Middle frontal gyrus (tissue), 1 donor: Measurements from ENCODE around the gene ELP4.
"Not testable (repeated sequence)": the region's sequence is repeated elsewhere in the genome, so short reads cannot be mapped to it uniquely, and the experiment has no call there.

Experiments
- DNase-seq: peaks from one replicate; pipeline ENCODE4 v3.0.0-alpha.2; 2015; ENCODE audit warnings: low spot score; ENCODE audit errors: extremely low spot score

The ELP4 gene

DNA sequence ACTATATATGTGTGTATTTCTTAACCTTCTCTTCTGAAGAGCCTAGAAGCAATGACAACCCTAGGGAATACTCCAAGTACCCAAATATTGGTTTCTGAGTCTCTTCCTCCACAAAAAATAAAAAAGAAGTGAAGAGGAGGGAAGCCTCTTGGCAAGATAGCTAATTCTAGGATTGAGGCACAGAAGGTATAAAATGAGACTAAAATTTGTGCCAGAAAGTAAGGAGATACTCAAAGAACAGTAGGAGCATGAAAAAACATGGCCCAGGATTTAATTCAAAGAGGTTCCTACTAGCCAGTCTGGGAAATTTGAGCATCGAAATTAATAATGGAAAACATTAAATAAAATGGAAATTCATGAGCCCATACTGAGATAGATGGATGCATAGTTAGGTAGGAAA, 189.5 kb downstream of the ELP4 start:
- DNase-seq = peak; percentile 14

DNA sequence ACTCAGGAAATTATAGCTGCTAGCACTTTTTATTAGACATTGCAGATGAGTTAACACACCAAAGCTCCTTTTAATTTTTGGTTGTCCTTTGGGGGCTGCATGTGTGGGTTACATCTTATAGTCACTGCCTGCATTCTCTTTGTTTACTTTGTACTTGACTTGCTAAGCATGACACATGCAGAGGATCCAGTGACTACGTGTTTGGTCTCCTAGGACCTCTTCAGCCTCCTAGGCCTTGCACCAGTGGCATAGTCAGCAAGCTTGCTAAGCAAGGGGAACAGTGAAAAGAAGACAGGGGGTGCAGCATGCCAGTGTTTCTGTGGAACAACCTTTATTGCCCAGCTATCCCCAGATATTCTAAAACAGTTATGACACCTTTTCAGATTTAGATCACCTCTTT, 193.4 kb downstream of the ELP4 start:
- no peak for DNase-seq

DNA sequence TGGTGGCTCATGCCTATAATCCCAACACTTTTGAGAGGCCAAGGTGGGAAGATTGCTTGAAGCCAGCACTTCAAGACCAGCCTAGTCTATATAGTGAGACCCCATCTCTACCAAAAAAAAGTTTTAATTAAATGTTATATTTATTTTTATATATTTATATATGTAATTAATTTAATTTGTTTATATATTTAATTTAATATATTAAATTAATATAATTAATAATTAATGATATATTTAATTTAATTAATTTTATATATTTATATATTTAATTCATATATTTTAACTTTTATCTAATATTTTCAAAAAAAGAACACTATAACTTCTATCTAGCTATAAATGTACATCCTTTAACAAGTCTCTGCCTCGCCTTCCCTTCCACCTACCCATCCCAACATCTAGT, 196.8 kb downstream of the ELP4 start:
- no peak for DNase-seq

DNA sequence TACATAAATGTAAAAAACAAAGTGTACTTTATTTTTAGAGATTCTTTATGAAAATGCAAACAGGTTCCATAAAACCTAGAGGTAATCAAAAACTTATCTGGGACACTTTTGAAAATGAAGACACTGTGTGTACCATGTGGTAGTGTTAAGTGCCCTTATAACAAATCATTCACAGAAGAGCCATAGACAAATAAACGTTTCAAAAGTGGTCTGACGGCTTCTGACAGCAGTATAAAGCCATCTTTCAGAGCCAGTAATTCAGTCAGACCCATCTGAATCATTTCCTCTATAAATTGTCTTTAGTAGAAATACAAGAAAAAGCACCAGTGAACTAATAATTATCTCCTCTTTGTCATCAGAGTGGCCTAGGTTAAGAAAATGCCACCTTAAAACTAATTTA, 201.6 kb downstream of the ELP4 start:
- DNase-seq = no peak

DNA sequence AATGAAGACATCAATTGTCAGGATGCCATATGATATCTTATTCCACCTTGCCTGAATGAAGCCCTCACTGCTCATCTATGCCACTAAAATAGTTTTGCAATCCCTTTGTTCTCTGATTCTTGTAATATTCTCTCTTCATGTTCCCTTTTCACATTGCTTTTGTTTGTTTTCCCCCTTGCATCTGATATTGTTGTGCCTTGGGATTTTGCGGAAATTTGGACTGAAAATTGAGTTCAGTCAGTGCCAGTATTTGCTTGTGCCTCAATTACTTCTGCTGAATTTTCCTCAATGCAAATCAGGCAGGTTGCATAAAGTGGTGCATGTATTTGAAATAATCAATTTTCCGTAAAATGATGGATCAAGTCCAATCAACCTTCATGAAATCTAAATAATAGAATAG, 203.3 kb downstream of the ELP4 start:
- DNase-seq = no peak

DNA sequence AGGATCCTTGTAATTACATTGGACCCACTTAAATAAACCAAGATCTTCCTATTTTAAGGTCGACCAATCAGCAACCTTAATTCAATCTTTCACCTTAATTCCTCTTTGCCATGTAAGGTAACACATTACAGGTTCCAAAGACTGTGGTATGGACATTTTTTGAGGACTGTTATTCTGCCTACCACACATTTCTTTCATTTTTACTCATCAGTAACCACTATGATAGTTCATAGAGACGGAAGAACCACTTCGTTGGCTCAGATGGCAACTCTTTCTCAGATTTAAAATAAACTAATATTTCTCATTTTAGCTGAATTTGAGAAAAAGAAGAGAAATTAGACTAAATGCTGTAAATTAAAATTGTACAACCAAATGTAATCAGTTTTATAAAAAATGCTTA, 205.3 kb downstream of the ELP4 start:
- DNase-seq = no peak

DNA sequence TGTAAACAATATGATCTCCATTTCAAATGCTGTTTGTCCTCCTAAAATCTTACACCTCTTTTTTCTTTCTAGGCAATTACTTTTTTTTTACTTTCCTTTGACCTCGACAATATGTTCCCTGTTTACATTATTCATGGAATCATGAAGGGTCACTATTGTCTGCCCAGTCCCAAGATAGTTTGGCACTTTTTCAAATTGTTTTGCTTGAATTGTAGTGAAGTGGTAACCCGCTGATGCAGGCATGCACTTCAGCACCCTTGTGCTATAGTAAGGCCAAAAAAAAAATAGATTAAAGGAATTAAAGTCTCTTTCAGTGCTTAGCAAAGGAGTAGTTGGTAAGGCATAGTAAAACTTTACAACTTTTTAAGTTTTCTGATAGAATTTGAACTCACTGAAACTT, 210.7 kb downstream of the ELP4 start:
- no peak for DNase-seq

DNA sequence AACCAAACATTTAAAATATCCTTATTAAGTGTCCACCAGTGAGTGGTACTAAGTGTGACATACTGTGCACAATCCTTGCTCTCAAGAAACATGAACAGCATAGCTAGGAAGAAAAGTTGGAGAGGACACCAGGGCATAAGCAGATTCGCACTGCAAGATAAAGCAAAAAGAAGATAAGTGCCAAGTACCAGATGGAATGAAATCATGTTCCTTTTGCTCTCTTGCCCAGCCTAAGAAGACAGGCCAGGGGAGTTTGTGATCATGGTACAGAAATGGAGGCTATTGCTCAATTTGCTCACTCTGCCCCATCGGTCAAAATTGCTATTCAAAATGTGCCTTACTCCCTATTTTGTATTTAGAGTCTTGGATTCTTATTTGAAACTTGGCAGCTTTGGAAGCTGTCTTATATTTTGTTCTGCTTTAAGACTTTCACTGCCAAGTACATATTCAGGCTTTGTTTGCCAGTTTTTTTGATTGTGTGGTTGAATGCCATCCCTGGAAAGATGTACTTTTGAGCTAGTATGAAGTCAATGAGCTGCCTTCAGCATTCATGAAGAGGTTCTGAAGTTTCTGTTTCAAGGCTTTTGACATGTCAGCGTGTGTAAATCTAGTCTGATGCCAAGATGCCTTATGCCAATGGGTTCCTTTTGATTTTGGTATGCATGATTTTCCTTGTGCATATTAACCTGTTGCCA, 211.3 kb downstream of the ELP4 start:
- DNase-seq = no peak

DNA sequence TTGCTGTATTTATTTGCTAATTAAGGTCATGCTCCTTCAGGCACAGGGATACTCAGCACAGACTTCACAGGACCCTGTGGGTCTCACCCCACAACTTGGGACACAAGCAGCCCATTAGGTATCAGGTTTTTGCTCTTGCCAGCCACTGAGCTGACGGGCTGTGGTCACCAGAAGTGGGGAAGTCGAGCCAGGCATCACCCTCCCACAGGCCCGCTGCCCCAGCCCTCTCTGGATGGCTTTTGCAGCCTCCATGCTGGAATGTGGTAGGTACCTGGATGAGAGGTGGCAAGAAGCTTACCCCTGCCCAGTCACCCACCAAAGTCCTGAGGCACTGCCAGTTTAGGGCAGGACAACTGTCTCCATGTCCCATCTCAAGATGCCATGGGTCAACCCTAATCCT, 213.2 kb downstream of the ELP4 start:
- no peak for DNase-seq

DNA sequence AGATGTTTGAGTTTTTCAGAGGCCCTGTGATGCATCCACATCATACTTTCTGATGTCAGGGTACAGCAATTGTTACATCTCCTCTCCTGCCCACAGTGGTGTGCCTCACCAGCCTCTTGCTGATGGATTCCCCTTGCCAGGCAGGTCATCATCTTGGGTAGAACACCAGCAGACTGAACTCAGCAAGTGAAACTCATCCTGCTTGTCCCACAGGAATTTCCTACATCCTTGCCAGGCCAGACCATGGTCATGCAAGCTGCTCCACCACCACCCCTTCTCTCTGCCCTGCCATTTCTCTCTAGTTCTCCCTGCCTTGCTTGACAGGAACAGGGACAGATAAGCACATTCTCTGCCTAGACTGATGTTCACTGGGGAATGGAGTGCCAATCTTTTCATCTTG, 215.6 kb downstream of the ELP4 start:
- DNase-seq = no peak

DNA sequence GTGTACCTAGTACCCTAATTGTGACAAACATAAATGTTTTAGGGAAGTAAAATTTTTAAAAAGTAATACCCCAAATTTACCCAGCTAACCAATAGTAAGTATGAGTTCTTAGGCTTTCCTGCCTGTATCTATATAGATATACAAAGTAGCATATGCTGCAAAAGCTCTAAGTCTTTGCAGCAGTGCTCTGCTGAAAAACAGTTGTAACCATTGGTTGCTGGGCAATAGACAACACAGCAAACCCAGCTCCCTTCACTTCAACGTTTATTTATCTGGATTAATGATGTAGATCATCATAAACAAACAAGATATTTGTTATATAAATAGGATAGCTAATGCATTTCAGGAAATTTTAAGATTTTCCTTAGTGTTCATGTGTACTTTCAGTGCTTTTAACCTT, 218.9 kb downstream of the ELP4 start:
- DNase-seq = no peak

DNA sequence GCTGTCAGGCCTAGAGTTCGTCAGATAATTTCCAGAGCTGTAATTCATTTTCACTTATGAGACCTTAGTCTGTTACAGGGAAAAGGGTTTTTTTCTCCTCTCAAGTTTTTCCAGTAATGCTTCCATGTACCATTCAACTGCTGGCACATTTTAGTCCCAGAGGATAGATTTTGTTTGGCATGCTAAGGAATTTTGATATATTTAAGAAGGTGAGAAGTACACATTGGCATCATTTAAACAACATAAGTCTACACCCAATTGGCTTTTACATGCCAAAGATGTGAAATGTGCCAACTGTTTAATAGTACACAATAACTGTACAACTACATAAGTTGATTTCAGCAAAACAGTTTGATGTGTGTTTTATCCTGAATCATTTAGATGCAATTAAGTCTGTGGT, 230.6 kb downstream of the ELP4 start:
- DNase-seq = no peak

DNA sequence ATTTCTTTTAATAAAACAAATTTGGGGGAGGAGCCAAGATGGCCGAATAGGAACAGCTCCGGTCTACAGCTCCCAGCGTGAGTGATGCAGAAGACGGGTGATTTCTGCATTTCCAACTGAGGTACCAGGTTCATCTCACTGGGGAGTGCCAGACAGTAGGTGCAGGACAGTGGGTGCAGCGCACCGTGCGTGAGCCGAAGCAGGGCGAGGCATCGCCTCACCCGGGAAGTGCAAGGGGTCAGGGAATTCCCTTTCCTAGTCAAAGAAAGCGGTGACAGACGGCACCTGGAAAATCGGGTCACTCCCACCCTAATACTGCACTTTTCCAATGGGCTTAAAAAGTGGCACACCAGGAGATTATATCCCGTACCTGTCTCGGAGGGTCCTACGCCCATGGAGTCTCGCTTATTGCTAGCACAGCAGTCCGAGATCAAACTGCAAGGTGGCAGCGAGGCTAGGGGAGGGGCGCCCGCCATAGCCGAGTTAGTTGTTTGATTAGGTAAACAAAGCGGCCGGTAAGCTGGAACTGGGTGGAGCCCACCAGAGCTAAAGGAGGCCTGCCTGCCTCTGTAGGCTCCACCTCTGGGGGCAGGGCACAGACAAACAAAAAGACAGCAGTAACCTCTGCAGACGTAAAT, 231.3 kb downstream of the ELP4 start:
- DNase-seq = not testable (repeated sequence)

DNA sequence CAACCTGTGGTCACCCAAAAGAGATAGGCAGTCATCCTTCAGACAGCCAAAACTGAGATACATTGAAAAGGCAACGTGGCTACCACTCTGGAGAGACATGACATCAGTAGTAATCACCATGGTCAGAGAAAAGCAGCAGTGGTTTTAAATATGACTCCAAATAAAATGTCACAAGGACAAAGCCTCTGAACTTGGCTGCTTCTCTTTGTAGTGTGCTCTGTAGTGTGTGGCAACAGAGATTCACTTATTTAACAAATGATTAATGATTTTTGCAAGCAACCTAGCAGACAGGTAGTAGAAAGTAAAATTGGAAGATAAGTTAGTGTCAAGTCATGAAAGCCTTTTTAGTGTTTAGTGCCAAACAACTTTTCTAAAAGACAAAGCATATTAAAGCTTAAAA, 238.0 kb downstream of the ELP4 start:
- no peak for DNase-seq

DNA sequence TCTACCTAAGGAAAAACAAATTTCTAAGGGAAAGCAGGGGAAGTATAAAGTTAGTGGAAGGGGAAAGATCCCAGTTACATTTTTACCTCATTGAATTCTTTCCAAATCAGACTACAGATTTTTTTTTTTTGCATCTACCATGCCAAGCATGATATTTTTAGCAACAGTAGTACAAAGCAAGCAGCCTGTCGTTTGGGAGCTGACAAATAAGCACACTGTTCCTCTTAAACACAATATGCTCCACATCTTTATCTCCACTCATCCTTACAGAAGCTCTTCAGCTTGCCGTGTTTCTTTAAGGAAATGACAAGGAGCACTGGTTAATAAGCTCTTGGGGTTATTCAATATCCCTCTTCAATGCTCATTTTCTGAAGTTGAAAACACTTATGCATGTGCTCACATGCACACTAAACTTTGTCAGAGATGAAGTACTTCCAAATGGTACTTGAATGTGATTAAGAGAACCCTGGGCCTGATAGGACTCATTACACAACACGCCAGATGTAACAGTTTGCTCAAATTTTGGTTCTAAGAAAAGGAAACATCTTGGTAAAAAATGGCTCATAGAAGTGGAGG, 247.8 kb downstream of the ELP4 start:
- DNase-seq = no peak

DNA sequence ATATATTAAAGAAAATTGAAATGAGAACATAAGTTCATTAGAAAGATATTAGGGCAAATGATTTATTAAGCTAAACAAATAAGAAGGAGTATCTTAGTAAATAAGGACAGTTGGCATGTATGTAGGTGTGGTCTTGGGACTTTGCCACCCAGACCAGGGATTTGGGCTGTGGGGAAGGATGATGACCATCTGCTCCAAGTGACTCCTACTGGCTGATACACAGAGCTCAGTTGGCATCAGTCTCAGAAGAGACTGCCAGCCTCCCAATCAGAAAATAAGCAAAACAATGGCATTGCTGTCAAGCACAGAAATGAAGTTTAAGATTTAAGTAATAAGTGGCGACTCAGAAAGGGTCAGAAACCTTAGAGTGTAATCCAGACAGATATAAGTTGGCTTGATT, 252.1 kb downstream of the ELP4 start:
- no peak for DNase-seq

DNA sequence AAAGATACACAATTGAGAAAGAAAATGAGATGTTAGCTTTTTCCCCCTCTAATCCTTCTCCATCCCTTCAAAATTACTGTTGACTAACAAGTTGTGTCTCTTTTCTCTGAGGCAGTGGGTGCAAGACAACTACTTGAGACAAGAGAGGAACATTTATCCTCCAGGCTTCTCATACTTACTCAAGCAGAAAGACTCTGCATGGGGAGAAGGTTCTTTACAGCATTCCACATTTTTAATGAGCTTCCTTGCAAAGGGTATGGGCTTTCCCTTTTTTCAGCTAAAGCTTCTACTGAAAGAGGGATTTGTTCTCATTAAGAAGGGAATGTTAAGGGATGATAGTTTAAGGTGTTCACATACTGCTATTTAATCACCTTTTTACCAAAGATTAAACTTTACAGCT, 253.7 kb downstream of the ELP4 start:
- DNase-seq = no peak

DNA sequence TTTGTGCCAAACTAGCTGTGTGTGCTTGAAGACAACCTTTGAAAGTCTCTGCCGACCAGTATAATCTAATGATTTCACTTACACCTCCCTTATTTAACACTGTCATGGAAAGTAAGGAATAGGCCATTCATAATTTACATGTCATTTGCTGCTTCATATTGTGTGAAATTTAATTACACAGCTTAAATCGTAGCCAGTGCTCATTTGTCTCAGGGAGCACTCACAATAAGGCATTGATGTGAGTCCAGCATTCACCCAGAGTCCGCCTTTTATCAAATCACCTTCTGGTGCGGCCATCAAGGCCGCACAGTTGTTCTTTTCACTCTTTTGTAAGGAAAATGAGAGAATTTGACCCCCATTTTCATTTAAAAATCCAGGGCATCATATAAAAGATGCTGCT, 254.7 kb downstream of the ELP4 start:
- no peak for DNase-seq

DNA sequence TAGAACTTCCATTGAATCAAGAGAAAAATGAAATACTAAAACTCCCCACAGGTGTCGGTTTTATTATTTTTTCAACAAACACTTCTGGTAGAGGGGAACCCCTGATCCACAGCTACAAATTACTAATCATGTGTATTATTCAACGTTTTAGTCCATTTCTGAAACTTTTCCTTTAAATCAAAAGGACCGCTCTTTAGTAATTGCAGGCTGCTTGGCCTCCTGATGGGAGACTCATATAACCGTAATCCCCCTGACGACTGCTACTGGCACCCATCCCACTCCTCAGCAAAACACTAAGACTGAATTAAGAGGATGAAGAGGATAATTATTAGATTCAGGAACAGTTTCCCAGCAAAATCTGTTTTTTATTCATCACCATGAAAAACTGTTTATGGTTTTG, 255.2 kb downstream of the ELP4 start:
- no peak for DNase-seq

DNA sequence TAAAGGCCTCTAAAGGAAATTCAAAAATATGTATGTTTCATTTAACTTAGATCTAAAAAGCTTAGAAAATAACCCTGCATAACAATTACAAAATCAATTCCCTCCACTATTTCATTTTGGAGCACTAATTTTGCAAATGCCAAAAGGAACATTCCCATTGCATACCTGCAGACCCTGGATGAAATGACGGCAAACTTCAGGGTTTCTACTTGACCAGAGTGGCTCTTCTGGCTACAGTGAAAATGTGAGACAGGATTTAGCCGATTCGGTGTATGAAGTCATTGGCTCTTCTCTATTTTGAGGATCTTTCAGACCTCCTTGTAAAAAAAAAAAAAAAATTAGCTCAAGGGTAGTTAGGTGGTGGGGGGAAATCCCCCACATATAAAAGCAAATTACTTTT, 257.5 kb downstream of the ELP4 start:
- no peak for DNase-seq

DNA sequence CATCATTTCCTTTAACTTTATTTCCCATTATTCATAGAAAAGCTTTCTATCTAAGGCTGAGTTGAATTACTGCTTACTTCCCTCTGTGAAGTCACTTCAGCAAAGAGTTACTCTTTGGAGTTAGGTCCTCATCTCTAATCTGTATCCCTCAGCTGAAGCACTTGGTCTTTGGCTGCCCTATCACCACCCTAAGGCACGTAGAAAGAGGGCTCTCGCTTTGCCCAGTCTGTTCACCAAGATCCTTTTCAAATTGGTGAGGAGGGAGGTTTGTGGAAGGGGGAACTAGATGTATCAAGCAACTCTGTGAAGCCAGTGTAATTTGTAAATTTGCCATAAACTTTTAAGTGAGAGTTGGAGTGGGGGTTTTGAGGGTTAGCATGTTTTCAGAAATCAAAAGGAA, 258.1 kb downstream of the ELP4 start:
- DNase-seq = no peak

DNA sequence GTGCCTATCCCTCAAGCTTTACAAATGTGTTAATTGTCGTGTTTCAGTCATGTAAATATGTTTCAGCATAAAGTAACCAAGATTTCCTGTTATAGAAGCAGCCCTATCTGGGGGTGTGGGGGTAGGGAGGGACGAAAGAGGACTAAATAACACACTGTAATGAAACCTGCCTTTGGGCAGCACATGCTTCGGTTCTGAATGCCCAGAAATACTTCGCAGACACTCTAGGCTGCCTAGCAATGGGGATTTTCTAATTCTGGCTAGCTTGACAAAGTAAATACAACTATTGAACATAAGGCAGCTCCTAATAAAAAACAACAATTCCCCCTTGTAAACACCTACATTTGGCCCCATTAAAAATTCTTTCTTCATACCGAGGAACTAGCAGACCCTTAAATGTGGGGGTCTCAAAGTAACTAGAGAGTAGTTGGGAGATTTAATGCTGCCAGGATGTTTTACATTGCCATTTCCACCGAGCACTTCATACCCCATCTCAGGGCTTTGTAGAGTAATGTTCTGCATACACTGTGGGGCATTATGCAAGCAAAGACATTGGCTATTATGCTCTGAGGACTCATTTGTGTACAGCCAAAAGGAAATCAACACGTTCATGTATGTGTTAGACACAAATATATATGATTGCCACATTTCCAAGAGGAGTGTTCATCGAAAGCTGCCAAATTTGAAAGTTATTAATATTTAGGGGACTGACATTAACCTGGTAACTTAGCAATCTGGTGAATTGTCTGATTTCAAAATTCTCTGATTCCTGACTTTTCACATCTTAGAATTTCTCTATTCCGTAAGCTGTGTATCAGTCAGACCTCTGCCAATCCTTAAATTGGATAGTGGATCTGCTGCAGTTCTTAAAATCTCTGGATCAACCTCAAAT, 259.4 kb downstream of the ELP4 start:
- no peak for DNase-seq
